Stimulated activated CD4-positive, alpha-beta T cell treated with anti-CD3 and anti-CD28 coated beads, Interleukin-15, amount 100 ng/mL, for 24 hours (primary cell): Measurements from ENCODE around the gene SEC16A.

Source experiments
- DNase-seq: peaks from one replicate; pipeline ENCODE4 v3.0.0-alpha.2; 2020

The SEC16A gene

DNA sequence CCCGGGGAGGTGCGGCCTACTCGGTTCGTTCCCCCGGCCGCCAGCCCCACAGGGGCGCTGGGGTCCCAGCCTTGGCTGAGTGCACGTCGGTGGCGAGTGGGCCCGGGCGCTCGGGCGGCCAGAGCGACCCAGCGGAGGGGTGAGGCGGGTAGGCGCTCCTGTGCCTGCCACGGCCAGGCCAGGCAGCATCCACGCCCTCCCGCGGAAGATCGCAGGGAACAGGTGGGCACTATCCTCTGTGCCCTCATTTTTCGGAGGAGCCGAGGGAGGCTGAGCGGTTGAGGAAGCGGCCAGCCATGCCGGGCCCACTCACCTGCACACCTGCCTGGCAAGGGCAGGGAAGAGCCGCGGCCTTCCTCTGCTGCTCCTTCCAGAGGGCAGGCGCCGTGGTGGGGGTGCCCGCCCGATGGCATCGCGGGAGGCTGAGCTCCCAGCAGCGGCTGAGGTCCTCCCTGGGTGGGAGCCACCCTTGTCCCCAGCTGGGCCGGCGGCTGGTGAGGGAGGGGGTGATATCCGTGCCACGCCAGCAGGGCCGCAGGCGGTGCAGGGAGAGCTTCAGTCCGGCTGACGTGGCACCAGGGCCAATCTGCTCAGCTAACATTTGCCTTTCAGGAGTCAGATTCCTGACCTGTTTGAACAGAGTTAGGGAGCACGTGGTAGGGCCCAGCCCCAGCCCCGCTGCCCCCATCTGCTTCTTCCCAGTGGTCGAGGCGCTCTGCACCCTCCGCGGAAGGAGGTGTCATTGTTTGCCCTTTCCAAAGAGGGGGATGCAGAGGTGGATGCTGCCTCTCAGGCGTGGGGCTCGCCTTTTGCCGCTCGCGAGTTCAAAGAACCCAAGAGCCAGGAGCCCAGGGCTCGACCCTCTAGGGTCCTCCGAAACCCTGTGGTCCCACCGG lies 1.6 kb upstream of the SEC16A start:
- no peak for DNase-seq

DNA sequence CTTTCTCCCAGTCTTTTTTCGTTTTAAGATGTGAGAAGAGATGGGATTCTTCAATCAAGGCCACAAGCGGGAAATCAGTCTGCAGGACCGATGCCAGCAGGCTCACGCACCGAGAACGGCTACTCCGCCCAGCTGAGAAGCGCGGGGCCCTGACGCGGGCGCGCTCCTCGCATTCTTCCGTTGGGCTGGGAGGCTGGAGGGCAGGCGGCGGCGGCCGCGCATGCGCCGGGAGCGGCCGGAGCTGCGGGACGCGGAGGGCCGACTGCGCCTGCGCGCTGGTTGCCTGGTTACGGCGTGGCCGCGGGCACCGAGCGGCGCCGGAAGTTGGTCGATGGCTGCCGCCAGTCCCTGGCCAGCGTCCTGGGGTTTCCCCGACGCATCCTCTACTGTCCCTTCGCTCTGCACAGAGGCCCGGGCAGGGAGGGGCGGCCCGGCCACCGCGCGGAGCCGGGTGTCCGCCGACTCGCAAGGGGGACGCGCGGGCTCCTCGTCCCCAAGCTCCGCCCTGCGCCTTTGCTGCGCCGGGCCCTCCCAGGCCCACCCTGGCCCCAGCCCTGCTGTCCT lies 831 bp upstream of the SEC16A start:
- DNase-seq = peak; percentile 96

DNA sequence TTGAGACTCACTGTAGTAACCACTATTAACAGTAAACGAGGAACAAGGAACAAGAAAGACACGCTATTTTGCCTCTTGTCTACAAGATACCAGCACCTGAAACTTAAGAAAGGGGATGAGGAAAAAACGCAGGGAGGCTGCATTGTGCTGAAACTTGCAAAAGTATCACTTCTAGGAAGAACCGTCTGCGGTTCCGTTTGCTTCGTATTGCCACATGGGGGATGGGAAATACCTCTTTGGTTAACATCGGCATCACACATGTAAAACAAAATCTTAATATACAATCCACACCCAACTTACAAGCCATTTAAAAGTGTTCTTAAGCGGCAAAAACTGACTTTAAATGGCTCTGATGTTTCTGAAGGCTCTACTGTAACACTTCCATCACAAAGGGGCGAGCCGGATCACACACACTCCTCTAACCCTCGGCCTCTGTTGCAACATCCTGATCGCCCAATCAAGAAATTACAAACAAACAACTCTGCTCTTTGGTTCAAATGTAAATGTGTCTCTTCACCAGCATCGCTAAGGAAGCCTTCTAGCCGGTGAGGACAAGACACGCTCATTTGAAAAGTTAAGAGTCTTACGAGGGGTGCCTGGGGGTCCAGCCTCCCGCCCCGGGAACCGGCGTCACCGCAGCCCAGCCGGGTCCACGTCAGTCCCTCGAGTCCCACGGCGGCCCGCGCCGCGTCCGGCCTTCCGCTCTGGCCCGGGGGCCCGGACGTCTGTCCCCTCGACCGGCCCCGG lies 621 bp downstream of the SEC16A start:
- peak; percentile 42 for DNase-seq

DNA sequence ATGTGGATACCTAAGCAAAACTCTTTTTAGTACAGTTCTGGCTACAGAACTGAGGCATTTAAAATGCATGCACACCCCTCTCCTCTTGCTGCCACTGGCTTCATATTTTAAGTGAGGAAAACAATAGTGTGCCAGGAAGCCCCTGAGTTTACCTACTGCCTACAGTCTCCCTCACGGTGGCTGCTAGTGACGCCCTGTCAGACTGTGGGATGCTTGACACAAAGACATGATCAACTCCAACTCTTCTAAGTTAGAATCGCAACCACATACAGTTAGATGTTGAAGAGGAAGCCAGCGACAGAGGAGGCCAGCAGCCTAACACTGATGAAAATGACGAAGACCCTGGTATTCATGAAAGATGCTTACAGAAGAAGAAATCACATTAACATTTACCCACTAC lies 1.3 kb downstream of the SEC16A start:
- DNase-seq = no peak

DNA sequence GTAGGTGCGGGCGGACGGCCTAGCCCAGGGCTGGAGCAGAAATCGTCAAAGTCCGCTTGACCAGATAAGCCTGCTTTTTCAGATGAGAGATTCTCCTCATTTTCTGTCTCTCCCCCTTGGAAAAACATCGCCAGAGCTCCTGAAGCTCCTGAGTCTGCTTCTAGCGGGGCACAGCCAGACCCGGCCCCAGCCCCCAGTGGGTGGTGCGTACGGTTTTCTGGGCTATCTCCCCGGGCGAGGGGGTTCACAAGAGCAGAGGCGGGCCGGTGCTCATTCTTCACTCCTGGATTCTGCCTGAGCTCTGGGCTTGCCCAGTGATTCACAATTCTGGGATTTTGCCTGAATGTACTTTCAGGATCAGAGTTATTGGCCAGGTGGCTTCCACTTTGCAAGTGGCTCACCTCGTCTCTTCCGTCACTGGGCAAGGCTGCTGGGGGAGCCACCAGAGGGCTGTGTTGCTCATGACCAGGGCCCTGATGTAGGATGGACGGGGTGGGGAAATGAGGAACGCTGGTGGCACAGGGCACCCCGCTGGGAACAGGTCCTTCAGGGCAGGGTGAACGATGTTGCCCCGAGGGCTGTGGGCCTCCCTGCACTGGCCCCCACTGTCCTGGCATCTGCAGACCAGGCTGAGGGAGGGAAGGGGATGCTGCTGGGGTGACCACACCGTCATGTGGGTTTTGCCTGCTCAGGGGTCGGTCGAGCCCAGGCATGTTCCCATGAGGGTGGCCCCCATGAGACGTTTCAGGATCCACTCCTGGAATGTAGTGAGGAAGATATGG lies 6.3 kb downstream of the SEC16A start:
- DNase-seq = no peak

DNA sequence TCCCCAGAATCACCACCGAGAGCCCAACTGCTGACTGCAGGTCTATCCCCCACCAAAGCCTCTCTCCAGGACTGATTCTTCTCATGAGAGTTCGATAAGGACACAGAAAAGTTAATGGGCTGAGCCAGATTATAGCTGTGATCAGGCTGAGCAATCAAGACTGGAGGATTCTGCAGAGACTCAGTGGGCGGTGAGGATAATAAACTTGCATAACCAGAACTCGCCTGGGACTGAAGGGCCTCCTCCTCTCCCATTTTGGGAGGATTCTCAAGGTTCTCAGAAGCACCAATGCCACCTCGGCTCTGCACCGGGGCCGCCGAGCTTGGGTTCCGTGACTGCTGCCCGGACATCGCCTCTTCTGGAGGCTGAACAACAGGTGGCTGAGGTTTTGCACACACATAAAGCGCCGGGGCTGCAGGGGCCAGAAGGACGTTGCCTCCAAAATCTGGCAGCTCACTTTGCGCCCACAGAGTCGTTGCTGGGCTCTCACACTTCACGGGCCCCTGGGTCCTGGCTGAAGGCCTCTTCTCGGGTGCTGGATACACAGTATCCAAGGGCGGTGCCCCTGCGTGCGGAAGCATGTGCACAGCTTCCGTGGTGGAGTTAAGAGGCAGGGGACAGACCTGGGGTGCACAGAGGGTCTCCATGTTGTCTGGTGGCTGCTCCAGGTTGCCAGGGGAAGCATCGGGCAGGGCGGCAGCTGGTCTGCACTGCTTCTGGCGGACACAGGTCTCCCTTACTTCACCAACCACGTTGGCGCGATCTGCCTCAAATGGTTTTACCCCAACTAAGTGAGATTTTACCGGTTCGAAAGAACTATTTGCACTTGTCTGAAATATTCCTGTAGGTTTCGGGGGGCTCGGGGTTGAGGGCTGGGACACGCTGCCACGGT lies 7.6 kb downstream of the SEC16A start:
- DNase-seq = no peak

DNA sequence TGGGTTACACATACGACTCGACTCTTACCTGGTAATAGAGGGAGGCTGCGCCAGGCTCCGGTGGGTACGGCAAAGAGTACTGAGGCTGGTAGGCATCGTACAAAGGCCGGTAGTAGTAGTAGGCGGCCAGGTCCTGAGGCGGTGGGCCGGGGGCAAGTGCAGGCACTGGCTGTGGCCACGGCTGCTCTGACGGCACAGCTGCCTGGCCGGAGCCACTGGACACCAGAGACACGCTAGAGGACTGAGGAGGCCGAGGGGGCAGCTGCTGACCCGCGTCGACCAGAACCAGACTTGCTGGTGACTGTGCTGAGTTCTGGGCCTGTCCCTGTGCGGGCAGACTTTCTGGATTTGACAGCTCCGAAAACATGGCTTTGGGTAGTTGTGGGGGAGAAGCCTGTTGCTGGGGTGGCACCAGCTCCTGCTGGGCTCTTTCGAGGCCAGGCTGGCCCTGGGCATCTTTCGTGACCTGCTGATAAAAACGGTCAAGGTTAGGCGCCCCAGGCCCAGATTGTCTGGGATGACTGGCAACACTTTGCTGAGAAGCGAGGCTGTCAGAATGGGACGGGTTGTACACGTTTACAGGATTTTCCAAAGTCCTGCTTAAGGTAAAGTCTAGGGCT lies 8.7 kb downstream of the SEC16A start:
- no peak for DNase-seq

DNA sequence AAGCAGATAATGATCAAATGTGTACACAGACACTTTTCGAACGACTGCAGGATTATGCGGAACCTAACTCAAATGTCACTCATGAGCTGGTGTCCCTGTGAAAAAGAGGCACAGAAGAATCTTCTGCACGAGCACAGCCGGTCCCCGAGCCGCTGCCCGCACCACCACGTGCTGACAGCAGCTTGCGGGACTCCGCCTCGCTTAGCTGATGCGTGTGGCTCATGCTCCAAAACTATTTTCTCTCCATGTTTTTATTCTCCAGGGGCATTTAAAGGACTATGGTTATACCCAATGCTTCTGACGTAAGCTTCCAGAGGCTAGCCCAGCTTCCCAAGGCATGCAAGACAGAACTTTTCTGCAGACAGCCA lies 9.5 kb downstream of the SEC16A start:
- no peak for DNase-seq

DNA sequence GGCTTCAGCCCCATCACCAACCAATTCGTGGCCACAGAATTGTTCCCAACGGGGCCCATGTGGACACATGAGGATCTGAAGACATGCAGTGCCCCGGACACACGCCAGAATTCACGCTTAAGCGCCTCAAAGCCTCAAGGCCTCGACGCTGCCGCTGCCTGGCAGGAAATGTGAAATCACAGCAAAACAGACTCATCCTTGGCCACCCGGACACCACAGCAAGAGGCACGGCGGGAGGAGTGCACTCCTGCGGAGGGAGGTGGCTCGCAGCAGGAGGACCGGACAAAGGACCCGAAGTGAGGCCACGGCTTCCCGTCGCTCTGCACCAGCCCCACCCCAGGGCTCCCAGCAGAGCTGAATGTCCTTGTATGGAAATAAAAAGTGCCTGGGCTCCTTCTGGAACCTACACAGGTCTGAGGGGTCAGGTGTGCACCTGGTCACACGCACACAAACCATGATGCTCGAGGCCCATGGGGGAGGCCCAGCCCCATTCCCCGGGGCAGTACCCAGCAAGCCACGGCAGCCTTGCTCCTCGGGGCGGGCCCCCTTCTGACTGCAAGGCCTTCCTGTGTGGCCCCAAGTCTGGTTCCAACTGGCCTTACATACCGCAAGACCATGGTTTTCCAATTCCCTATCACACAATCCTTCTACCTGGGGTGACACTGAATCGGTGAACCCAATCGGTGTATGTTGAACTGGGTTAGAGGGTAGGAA lies 10.0 kb downstream of the SEC16A start:
- no peak for DNase-seq

DNA sequence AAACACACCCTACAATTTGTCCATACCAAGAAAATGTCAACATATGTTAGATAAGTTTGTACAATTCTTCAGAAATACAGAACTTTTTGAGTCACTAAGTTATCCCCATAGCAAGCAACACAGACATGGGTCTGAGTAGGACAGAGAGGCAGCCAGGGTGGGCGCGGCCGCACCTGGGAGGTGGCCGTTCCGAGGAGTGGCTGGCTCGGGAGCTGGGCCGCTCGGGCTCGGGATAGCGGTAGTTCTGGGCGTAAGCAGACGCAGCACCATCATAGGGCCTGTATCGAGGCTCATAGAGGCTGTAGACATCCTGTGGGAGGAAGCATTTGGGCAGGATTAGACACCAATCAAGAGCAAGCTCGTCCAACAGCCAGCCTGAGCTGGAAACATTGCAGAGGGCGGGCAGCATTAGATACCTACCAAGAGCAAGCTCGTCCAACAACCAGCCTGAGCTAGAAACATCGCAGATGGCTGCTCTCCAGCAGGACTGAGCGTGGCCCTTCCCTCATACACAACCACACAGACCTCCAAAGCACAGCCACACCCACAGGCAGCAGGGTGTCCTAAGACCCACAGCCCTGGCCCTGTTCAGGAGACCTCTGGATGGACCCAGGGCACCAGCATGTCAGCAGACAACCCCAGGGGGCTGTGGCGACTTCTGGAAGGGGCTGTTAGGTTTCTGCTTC lies 10.9 kb downstream of the SEC16A start:
- no peak for DNase-seq

DNA sequence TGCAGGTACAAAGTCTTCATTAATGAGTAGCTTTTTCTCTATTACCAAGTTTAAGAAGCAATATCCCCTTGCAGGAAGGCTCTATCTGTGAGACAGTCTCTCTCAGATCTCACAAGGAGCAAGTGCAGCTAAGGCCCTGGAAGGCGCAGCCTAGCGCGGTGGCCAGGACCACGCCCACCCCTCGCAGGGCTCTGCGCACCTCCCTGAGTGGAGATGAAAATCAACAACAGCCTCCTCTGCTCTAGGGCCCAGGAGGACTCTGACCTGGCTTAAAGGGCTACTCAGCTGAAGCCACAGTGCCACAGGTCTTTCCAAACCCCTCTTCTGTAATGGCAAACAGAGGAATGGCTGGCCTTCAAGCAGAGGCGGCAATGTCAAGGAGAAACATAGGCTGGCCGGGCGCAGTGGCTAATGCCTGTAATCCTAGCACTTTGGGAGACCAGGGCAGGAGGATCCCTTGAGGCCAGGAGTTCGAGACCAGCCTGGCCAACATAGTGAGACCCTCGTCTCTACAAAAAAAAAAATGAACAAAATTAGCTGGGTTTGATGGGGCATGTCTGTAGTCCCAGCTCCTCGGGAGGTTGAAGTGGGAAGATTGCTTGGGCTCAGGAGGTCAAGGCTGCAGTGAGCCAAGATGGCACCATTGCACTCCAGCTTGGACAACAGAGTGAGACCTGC lies 11.9 kb downstream of the SEC16A start:
- DNase-seq = no peak

DNA sequence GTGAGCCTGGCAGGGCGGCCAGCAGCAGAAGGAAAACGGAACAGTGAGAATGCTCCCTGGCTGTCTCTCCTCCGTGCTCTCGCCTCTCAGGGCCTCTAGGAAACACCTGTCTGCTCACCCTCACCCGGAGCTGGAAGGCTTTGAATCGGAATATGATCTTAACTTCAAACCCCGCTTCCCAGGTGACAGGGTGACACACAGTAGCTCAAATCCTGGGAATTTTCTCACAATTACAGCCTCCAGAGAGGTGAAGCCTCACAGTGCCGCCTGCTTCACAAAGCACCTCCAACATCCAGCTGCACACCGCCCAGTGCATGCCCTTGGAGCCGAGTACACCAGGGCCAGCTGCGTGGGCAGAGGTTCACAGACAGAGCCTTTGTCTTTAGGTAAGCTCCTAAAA lies 12.5 kb downstream of the SEC16A start:
- DNase-seq = no peak

DNA sequence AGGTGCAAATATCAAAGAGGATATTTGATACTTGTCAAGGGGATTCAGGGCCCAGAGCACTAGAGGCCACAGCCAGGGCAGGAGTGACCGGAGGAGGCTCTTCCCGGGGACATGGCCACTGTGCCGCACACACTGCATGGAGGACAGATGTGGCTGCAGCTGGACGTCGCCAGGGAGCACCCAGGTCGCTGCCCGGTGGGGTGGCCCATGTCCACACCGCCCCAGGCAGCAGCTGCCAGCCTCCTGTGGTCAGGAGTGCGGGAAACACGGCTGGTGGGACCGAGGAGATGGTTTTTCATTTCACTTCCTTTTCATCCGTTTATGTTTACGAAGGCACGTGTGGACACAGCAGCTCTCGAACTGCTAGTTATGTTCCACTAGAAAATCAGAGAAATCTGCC lies 15.1 kb downstream of the SEC16A start:
- no peak for DNase-seq

DNA sequence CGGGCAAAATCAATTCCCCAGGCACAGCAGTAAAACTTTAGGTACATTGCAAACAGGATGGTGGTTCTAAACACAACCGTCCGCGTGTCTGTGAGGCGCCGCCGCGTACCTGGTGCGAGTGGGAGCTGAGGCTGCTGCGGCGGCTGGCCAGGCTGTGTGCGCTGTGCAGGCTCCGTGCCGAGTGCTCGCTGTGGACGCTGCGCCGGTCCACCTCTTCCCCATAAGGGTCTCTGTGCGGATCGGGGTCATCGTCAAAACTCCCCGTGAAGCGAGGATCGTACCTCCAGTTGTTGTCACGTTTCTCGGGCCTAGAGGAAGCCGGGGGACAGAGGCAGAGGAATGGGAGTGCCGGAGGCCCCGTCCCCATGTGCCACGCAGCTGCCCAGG lies 16.7 kb downstream of the SEC16A start:
- no peak for DNase-seq

DNA sequence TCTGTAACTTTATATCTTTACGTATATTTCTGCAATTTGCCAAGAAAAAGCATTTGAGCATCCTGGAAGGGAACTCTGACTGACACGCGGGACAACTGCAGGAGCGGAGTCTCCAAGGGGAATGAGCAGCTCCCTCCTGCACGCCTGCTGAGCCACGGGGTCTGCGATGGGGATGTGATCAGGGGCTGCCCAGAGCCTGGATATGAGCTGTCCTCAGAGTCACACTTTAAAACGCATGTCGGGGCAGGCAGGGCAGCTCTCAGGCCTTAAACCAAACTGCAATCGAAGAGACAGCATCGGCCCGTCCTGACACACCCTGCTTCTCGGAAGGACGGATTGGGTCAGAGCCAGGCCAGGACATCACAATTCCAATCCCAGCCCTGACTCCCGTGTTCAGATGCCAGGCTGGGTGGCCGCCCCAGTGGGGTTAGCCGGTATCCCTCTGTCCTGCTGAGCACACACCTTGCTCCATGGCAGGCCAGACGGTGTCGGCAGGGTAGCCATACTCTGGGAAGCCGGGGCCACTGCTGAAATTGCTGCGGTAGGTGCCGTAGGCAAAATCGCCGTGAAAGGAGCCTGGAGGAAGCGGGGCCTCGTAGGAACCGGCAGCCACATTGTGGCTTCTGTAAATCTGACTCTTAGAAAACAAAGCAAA lies 17.2 kb downstream of the SEC16A start:
- DNase-seq = no peak

DNA sequence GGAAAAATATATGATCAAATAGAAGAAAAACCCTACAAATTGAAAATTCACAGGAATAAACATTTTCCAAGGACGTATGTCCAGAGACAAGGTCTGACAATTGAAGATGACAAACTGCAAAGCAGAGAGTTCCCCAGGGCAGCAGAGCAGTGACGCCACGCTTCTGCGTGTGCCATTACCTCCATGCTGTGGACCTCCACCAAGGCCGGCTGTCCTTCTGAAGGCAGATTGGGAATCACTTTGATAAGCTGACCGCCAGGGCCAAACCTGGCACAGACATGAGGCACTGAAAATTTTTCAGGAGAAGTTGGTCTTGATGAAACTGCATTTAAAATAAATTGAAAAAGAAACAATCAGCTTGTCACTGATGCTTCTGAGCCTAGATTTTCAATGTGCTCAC lies 18.6 kb downstream of the SEC16A start:
- DNase-seq = no peak

DNA sequence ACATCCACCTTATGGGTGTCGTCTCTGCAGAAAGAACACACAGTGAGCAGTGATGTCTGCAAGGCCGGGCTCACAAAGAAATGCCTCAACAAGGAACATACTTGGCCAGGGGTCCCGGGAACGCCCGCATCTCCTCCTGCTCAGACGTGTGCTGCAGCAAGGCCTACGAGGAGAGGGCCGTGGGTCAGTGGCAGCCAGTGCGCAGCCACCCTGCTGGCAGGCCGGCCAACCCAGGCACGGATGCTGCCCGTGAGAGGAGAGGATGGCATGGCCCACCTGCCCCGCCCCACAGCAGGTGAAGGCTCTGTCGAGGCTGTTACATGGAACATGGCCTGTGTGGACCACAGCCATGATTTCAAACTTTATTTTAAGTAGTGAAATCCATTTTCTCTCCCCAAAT lies 19.3 kb downstream of the SEC16A start:
- DNase-seq = no peak

DNA sequence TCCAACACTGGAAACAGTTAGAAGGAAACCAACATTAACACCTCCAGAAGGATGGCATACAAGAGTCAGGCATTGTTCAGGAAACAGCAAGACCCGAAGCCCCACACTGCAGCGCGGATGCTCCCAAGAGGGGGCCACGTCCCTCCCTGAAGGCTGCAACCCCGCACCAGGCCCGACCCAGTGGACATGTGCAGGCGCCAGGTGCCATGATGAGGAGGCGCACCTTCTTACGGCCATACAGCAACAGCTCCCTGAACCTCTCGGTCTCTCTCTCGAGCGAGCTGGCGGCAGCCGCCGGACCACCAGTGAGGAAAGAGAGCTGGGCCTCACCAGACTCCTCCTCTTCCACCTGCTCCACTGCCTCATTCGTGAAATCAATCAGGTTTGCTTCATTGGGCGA lies 20.2 kb downstream of the SEC16A start:
- no peak for DNase-seq

DNA sequence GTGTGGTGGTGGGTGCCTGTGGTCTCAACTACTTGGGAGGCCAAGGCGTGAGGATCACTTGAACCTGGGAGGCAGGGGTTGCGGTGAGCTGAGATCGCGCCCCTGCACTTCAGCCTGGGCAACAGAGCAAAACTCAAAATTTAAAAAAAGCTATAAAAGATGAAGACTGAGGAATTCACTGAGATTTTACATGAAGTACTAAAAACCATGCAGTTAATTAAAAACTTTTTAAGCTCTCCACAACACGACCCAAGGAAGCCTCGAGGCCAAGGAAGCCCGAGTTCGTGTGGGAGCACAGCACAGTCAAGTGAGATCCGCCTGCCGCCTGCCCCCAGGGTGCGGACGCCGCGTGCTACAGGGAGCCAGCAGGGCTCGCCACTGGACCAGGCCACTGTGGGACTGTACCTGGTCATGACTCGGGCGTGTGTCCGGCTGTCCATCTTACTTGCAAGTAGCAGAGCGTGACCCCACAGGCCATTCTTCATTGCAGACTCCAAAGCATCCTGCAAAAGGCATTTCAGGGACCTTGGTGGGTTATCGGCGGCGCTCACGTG lies 22.0 kb downstream of the SEC16A start:
- no peak for DNase-seq
